ENCODE results near the gene PPP1R12C. TPM values are rescaled to one million over a fixed set of nuclear protein-coding genes. Genes with fewer than 3 reads are reported as not detected.

The PPP1R12C gene
- total RNA-seq, 4 donors from 2014 or later, result 22.6 to 28.2 (median 26.2) TPM

- Histone ChIP-seq H3K27ac (peak overlapping the region in 1 of 4 donors; percentile 44), H3K4me3 (no peak overlapping the region), H3K36me3 (peaks cover 0 to 26% of the 10 kb centered on the region in 2 donors), H3K4me1 (peaks cover 0 to 10% of the 10 kb centered on the region in 2 donors), H3K9me3 (no peaks in the 10 kb centered on the region), H3K27me3 (no peaks in the 10 kb centered on the region)
- in situ Hi-C loops (cut with MboI; ENCODE audit: low sequenced_read_pairs in 4 of 4) (loop anchor here in 1 of 4 donors (25.0 kb wide), 1 partner anchor 989 kb away; the partner anchor contains the start of genes NDUFA3, OSCAR, PRPF31 and TFPT), intact Hi-C loops (cut with DNase I; ENCODE audit: low total_unique reads) (no loop called here)
- DNase-seq, result no peak
- no peak for ATAC-seq
- no peak for TF ChIP-seq POLR2A (IDR thresholded peaks at IDR 0.05)
- TF ChIP-seq CTCF (IDR thresholded peaks at IDR 0.05 in 4 of 5, conservative IDR thresholded peaks at IDR 0.05 in 1 of 5), result no peak
These were observed 16.2 kb downstream of the PPP1R12C start for GRCh38 chr19:55101261-55101660.

GRCh38 chr19:55099557-55100506 is 17.6 kb downstream of the PPP1R12C start:
- Histone ChIP-seq H3K36me3 (peaks cover 0 to 33% of the 10 kb centered on the region in 2 donors), H3K27me3 (no peaks in the 10 kb centered on the region), H3K4me3 (no peak overlapping the region), H3K27ac (peak overlapping the region in 3 of 4 donors; percentile 55 to 66 (median 66)), H3K9me3 (no peaks in the 10 kb centered on the region), H3K4me1 (peaks cover 0 to 10% of the 10 kb centered on the region in 2 donors)
- peak in 1 of 2 donors; percentile 55 for ATAC-seq
- TF ChIP-seq POLR2A (IDR thresholded peaks at IDR 0.05) (no peak), CTCF (IDR thresholded peaks at IDR 0.05 in 4 of 5, conservative IDR thresholded peaks at IDR 0.05 in 1 of 5) (no peak)
- intact Hi-C loops (cut with DNase I; ENCODE audit: low total_unique reads) (no loop called here), in situ Hi-C loops (cut with MboI; ENCODE audit: low sequenced_read_pairs in 4 of 4) (loop anchor here in 1 of 4 donors (25.0 kb wide), 1 partner anchor 988 kb away; the partner anchor contains the start of genes NDUFA3, OSCAR, PRPF31 and TFPT)
- DNase-seq, result no peak

- H3K27ac ChIP-seq, result peak overlapping the region; percentile 7 to 66 (median 60)
- no peaks in the 10 kb centered on the region for H3K9me3 ChIP-seq
- H3K27me3 ChIP-seq, result no peaks in the 10 kb centered on the region
These were observed 18.5 kb downstream of the PPP1R12C start for GRCh38 chr19:55098716-55099556.

More at GRCh38 chr19:55098716-55099556, 18.5 kb downstream of the PPP1R12C start:
- TF ChIP-seq CTCF (IDR thresholded peaks at IDR 0.05 in 4 of 5, conservative IDR thresholded peaks at IDR 0.05 in 1 of 5), result peak in 1 of 5 experiments; percentile 17
- TF ChIP-seq POLR2A (IDR thresholded peaks at IDR 0.05), result no peak
- intact Hi-C loops (cut with DNase I; ENCODE audit: low total_unique reads) (no loop called here), in situ Hi-C loops (cut with MboI; ENCODE audit: low sequenced_read_pairs in 4 of 4) (no loop called here)
- DNase-seq (no peak), ATAC-seq (no peak)
- Histone ChIP-seq H3K4me3 (no peak overlapping the region), H3K4me1 (peaks cover 0 to 10% of the 10 kb centered on the region in 2 donors), H3K36me3 (peaks cover 0 to 39% of the 10 kb centered on the region in 2 donors)

Data from gastrocnemius medialis (tissue), 4 donors.